Glutamatergic neuron (in vitro differentiated cells): Measurements from ENCODE around the gene RAMP2. TPM values are rescaled to one million over a fixed set of nuclear protein-coding genes. Genes with fewer than 3 reads are reported as not detected.
A peak's percentile ranks its signal among the peaks of the same experiment; 100 is the strongest.
"Not testable (repeated sequence)": the region's sequence is repeated elsewhere in the genome, so short reads cannot be mapped to it uniquely, and the experiment has no call there.

Source experiments
- DNase-seq: peaks from one replicate; pipeline ENCODE4 v3.0.0; 2022
- H3K27ac Mint-ChIP-seq: one replicate; pipeline ENCODE4 v1.8.0; 2020; ENCODE audit warnings: mild to moderate bottlenecking, mixed read lengths, inconsistent platforms; ENCODE audit not compliant: unreplicated experiment
- H3K27me3 Mint-ChIP-seq: one replicate; pipeline ENCODE4 v1.8.0; 2020; ENCODE audit warnings: mild to moderate bottlenecking, moderate library complexity, mixed read lengths, inconsistent platforms; ENCODE audit not compliant: unreplicated experiment
- H3K36me3 Mint-ChIP-seq: one replicate; pipeline ENCODE4 v1.8.0; 2020; ENCODE audit warnings: mild to moderate bottlenecking, mixed read lengths, inconsistent platforms; ENCODE audit not compliant: unreplicated experiment
- H3K4me1 Mint-ChIP-seq: one replicate; pipeline ENCODE4 v1.8.0; 2020; ENCODE audit warnings: mild to moderate bottlenecking, low read depth, mixed read lengths, inconsistent platforms; ENCODE audit not compliant: unreplicated experiment
- H3K4me3 Mint-ChIP-seq: one replicate; pipeline ENCODE4 v1.8.0; 2020; ENCODE audit warnings: mild to moderate bottlenecking, mixed read lengths, inconsistent platforms; ENCODE audit not compliant: unreplicated experiment
- H3K9me3 Mint-ChIP-seq: one replicate; pipeline ENCODE4 v1.8.0; 2020; ENCODE audit warnings: mild to moderate bottlenecking, moderate library complexity, mixed read lengths, inconsistent platforms; ENCODE audit not compliant: unreplicated experiment
- total RNA-seq: library from RNA; stranded (reverse); fragmentation: NEBNext Ultra II Directional; extraction: Animal tissue kit (Norgen Biotek cat#: 25700); gene quantifications from one replicate; pipeline ENCODE4 v1.2.1, GENCODE V29; 2021; ENCODE audit not compliant: unreplicated experiment
- TF ChIP-seq, protein P1 (sequence below): fragments of 200-600 bp; sonication (generic); IDR thresholded peaks from one replicate; pipeline ENCODE4 v1.5.0; 2021; ENCODE audit not compliant: partially characterized antibody, unreplicated experiment

Gene RAMP2
- total RNA-seq, 1 donor from 2014 or later, result 4.6 TPM

DNA sequence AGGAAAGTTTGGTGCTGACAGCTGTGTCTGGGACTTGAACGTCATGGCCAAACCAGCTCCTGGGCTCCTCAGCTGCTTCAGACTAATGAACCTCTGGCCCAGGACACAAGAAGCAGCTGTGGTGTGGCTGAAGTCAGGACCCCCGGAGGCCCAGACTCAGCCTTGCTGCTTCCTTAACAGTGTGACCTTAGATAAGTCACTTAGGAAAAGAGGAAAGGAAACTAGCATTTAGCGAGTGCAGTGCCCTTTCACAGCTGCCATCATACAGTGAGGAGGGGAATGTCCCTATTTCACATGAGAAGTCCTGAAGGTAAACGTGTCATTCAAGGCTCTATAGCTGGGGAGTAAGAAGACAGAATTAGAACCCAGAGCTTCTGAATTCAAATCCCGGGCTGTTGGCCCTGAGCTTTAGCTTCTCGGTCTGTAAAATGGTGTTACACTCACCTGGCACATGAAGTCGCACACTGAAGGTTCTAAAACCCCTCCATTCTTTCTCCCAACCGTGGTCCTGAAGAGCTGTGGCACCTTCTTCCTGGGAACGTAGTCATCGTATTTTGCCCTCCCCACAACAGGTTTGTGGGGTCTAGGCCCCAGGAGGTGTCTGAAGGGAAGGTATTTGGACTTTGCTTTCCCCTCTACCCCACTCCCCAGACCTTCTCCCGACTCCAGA lies 910 bp upstream of the RAMP2 start:
- TF ChIP-seq, protein P1, sequence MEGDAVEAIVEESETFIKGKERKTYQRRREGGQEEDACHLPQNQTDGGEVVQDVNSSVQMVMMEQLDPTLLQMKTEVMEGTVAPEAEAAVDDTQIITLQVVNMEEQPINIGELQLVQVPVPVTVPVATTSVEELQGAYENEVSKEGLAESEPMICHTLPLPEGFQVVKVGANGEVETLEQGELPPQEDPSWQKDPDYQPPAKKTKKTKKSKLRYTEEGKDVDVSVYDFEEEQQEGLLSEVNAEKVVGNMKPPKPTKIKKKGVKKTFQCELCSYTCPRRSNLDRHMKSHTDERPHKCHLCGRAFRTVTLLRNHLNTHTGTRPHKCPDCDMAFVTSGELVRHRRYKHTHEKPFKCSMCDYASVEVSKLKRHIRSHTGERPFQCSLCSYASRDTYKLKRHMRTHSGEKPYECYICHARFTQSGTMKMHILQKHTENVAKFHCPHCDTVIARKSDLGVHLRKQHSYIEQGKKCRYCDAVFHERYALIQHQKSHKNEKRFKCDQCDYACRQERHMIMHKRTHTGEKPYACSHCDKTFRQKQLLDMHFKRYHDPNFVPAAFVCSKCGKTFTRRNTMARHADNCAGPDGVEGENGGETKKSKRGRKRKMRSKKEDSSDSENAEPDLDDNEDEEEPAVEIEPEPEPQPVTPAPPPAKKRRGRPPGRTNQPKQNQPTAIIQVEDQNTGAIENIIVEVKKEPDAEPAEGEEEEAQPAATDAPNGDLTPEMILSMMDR, result no peak
- peaks cover 5% of the 10 kb centered on the region for H3K4me1 Mint-ChIP-seq
- no peaks in the 10 kb centered on the region for H3K9me3 Mint-ChIP-seq
- H3K27me3 Mint-ChIP-seq, result peaks cover 9% of the 10 kb centered on the region
- peak overlapping the region; percentile 65 for H3K4me3 Mint-ChIP-seq
- DNase-seq, result no peak
- H3K27ac Mint-ChIP-seq, result no peak overlapping the region
- no peaks in the 10 kb centered on the region for H3K36me3 Mint-ChIP-seq

DNA sequence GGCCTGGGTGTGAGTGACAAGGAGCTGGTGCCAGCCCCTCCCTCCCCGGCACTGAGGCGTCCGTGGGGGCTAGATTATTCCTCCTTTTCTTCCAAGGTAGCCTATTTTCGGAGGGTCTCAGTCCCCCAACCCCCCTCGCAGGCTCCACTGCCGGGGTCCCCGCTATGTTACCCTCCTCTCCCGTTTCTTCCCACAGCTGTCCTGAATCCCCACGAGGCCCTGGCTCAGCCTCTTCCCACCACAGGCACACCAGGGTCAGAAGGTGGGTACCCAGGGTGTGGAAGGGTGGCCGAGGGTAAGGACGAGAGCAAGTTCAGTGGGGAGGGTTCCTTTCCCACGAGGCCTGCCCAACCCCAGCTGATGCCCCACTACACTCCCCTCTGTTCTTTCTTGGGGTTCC lies 611 bp downstream of the RAMP2 start:
- Mint-ChIP-seq H3K36me3 (no peaks in the 10 kb centered on the region), H3K27me3 (peaks cover 12% of the 10 kb centered on the region), H3K9me3 (no peaks in the 10 kb centered on the region), H3K27ac (no peak overlapping the region), H3K4me3 (peak overlapping the region; percentile 57), H3K4me1 (peaks cover 5% of the 10 kb centered on the region)
- TF ChIP-seq, protein P1, result no peak
- no peak for DNase-seq

DNA sequence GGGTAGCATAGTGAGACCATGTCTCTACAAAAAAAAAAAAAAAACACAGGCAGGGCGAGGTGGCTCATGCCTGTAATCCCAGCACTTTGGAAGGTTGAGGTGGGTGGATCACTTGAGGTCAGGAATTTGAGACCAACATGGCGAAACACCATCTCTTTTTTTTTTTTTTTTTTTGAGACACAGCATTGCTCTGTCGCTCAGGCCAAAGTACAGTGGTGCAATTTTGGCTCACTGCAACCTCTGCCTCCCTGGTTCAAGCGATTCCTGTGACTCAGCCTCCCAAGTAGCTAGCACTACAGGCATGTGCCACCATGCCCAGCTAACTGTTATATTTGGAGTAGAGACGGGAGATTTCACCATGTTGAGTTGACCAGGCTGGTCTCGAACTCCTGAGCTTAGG lies 5.1 kb downstream of the RAMP2 start:
- no peak overlapping the region for H3K27ac Mint-ChIP-seq
- peaks cover 5% of the 10 kb centered on the region for H3K4me1 Mint-ChIP-seq
- H3K9me3 Mint-ChIP-seq, result no peaks in the 10 kb centered on the region
- TF ChIP-seq, protein P1, result no peak
- H3K36me3 Mint-ChIP-seq, result no peaks in the 10 kb centered on the region
- H3K4me3 Mint-ChIP-seq, result no peak overlapping the region
- DNase-seq, result no peak
- peaks cover 10% of the 10 kb centered on the region for H3K27me3 Mint-ChIP-seq

DNA sequence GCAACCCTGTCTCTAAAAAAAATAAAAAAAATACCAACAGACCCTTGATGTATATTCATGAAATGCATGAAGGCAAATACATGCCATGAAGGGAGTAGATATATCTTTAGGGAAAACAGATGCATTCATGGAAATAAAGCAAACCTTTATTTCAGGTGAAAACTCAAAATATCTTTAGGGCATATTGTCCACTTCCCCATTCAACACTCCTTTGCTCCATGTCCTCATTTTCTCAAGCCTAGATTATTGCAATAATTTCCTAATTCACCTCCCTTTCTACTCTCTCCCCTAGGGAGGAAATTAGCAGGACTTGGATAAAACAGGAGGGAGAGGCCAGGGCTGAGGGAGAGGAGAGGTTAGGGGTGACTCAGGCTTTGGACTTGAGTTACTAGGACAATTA lies 6.5 kb downstream of the RAMP2 start:
- no peaks in the 10 kb centered on the region for H3K9me3 Mint-ChIP-seq
- H3K27ac Mint-ChIP-seq, result no peak overlapping the region
- no peaks in the 10 kb centered on the region for H3K36me3 Mint-ChIP-seq
- H3K4me1 Mint-ChIP-seq, result peaks cover 5% of the 10 kb centered on the region
- H3K4me3 Mint-ChIP-seq, result no peak overlapping the region
- TF ChIP-seq, protein P1, result no peak
- H3K27me3 Mint-ChIP-seq, result peaks cover 10% of the 10 kb centered on the region
- DNase-seq, result no peak

DNA sequence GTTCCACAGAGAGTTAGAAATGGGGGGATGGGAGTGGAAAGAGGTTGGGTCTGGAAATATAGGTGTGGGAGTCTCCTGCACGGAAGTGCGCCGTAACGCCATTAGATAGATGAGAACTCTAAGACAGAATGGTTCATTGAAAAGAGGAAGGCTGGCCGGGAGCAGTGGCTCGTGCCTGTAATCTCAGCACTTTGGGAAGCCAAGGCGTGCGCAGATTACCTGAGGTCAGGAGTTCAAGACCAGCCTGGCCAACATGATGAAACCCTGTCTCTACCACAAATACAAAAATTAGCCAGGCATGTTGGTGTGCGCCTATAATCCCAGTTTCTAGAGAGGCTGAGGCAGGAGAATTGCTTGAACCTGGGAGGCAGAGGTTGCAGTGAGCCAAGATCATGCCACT lies 7.0 kb downstream of the RAMP2 start:
- H3K27ac Mint-ChIP-seq, H3K36me3 Mint-ChIP-seq, H3K4me3 Mint-ChIP-seq, H3K27me3 Mint-ChIP-seq, DNase-seq, H3K9me3 Mint-ChIP-seq, H3K4me1 Mint-ChIP-seq: not testable (repeated sequence)

DNA sequence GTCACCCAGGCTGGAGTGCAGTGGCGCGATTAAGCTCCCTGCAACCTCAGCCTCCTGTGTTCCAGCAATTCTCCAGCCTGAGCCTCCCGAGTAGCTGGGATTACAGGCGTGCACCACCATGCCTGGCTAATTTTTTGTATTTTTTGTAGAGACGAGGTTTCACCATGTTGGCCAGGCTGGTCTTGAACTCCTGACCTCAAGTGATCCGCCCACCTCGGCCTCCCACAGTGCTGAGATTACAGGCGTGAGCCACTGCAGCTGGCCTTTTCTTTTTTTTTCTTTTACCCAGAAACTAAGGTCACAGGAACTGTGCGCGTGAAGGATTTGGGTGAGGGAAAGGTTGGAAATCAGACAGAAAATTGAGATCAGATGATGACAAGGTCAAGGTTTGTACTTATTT lies 8.9 kb downstream of the RAMP2 start:
- peaks cover 13% of the 10 kb centered on the region for H3K27me3 Mint-ChIP-seq
- H3K27ac Mint-ChIP-seq, H3K4me3 Mint-ChIP-seq, DNase-seq, H3K4me1 Mint-ChIP-seq, H3K9me3 Mint-ChIP-seq, H3K36me3 Mint-ChIP-seq: not testable (repeated sequence)
